H9 (cell line): ENCODE measurements around the gene NPHS1. TPM values are rescaled to one million over a fixed set of nuclear protein-coding genes. Genes with fewer than 3 reads are reported as not detected.

ENCODE experiments used
- DNase-seq: peaks from one replicate; pipeline ENCODE4 v3.0.0-alpha.2; 2017
- H2AFZ ChIP-seq: one replicate; pipeline ENCODE4 v1.6.1; 2013; ENCODE audit warnings: mild to moderate bottlenecking, low read length, control low read depth, moderate library complexity
- H2AK5ac ChIP-seq: 2 replicates; pipeline ENCODE4 v1.6.1; 2013; ENCODE audit warnings: low read length, control low read depth, mixed read lengths; ENCODE audit not compliant: insufficient read length
- H2BK120ac ChIP-seq: one replicate; pipeline ENCODE4 v1.6.1; 2013; ENCODE audit warnings: low read depth, mild to moderate bottlenecking, low read length, control low read depth, inconsistent platforms; ENCODE audit not compliant: poor library complexity, severe bottlenecking
- H2BK12ac ChIP-seq: 2 replicates; pipeline ENCODE4 v1.6.1; 2013; ENCODE audit warnings: low read length, control low read depth, mixed read lengths, low read depth; ENCODE audit not compliant: insufficient read length
- H2BK15ac ChIP-seq: 2 replicates; pipeline ENCODE4 v1.6.1; 2013; ENCODE audit warnings: low read depth, low read length, control low read depth
- H2BK20ac ChIP-seq: one replicate; pipeline ENCODE4 v1.6.1; 2013; ENCODE audit warnings: low read depth, mild to moderate bottlenecking, low read length, control low read depth, inconsistent platforms; ENCODE audit not compliant: poor library complexity, severe bottlenecking
- H2BK5ac ChIP-seq: 2 replicates; pipeline ENCODE4 v1.6.1; 2013; ENCODE audit warnings: low read length, control low read depth, mixed read lengths; ENCODE audit not compliant: insufficient read length
- H3K14ac ChIP-seq: 2 replicates; pipeline ENCODE4 v1.6.1; 2013; ENCODE audit warnings: low read length, control low read depth; ENCODE audit not compliant: insufficient read depth
- H3K18ac ChIP-seq: 2 replicates; pipeline ENCODE4 v1.6.1; 2013; ENCODE audit warnings: low read depth, mild to moderate bottlenecking, mixed read lengths, low read length, control low read depth; ENCODE audit not compliant: insufficient read length
- H3K23ac ChIP-seq: 2 replicates; pipeline ENCODE4 v1.6.1; 2013; ENCODE audit warnings: low read length, control low read depth, mixed read lengths, low read depth; ENCODE audit not compliant: insufficient read length
- H3K23me2 ChIP-seq: 2 replicates; pipeline ENCODE4 v1.6.1; 2013; ENCODE audit warnings: low read depth, mild to moderate bottlenecking, mixed read lengths, low read length, control low read depth; ENCODE audit not compliant: insufficient read length, poor library complexity, severe bottlenecking
- H3K27ac ChIP-seq: 2 replicates; pipeline ENCODE4 v1.5.1; 2013; ENCODE audit warnings: low read length, control low read depth, mixed read lengths, low read depth; ENCODE audit not compliant: insufficient read length
- H3K27me3 ChIP-seq: 2 replicates; pipeline ENCODE4 v1.6.1; 2013; ENCODE audit warnings: low read length, control low read depth, inconsistent platforms; ENCODE audit not compliant: insufficient read depth
- H3K4ac ChIP-seq: 2 replicates; pipeline ENCODE4 v1.6.1; 2013; ENCODE audit warnings: low read depth, mild to moderate bottlenecking, control low read depth, inconsistent platforms, low read length, moderate library complexity
- H3K4me1 ChIP-seq: 2 replicates; pipeline ENCODE4 v1.6.1; 2013; ENCODE audit warnings: low read length, control low read depth, inconsistent platforms; ENCODE audit not compliant: insufficient read depth
- H3K4me2 ChIP-seq: 2 replicates; pipeline ENCODE4 v1.6.1; 2013; ENCODE audit warnings: low read length, control low read depth, mixed read lengths; ENCODE audit not compliant: insufficient read length, insufficient read depth
- H3K56ac ChIP-seq: 2 replicates; pipeline ENCODE4 v1.6.1; 2013; ENCODE audit warnings: low read depth, mild to moderate bottlenecking, mixed read lengths, low read length, control low read depth; ENCODE audit not compliant: insufficient read length
- H3K79me1 ChIP-seq: 2 replicates; pipeline ENCODE4 v1.6.1; 2013; ENCODE audit warnings: low read depth, mild to moderate bottlenecking, moderate library complexity, low read length, control low read depth, inconsistent platforms; ENCODE audit not compliant: insufficient read depth, poor library complexity, severe bottlenecking
- H3K79me2 ChIP-seq: 2 replicates; pipeline ENCODE4 v1.6.1; 2013; ENCODE audit warnings: low read length, control low read depth, inconsistent platforms; ENCODE audit not compliant: insufficient read depth
- H3K9ac ChIP-seq: 2 replicates; pipeline ENCODE4 v1.6.1; 2013; ENCODE audit warnings: low read length, control low read depth, mixed read lengths; ENCODE audit not compliant: insufficient read length; ENCODE audit errors: extremely low read depth
- H3K9me3 ChIP-seq: one replicate; pipeline ENCODE4 v1.6.1; 2013; ENCODE audit warnings: low read depth, low read length, inconsistent platforms; ENCODE audit not compliant: control insufficient read depth
- H3T11ph ChIP-seq: one replicate; pipeline ENCODE4 v1.6.1; 2013; ENCODE audit warnings: mild to moderate bottlenecking, low read length, control low read depth, inconsistent platforms
- H4K20me1 ChIP-seq: one replicate; pipeline ENCODE4 v1.6.1; 2013; ENCODE audit not compliant: control insufficient read depth, insufficient read length, insufficient read depth
- H4K5ac ChIP-seq: 2 replicates; pipeline ENCODE4 v1.6.1; 2013; ENCODE audit warnings: low read depth, mild to moderate bottlenecking, mixed read lengths, low read length, control low read depth; ENCODE audit not compliant: insufficient read length
- H4K8ac ChIP-seq: replicated peaks from 2 replicates; pipeline ENCODE4 v1.6.1; 2013; ENCODE audit warnings: low read length, control low read depth, mixed read lengths, low read depth; ENCODE audit not compliant: insufficient read length
- H4K91ac ChIP-seq: 2 replicates; pipeline ENCODE4 v1.6.1; 2013; ENCODE audit warnings: low read depth, mild to moderate bottlenecking, moderate library complexity, mixed read lengths, low read length, control low read depth; ENCODE audit not compliant: insufficient read length
- H3K27ac Mint-ChIP-seq, 3 experiments: 2 replicates in 2 of 3; 3 replicates in 1 of 3; pipeline ENCODE4 v1.8.0; 2020 to 2021; ENCODE audit warnings: mixed read lengths in 3 of 3, mild to moderate bottlenecking in 1 of 3, moderate library complexity in 1 of 3
- H3K27me3 Mint-ChIP-seq: 2 replicates; pipeline ENCODE4 v1.8.0; 2021; ENCODE audit warnings: low read depth, mild to moderate bottlenecking, moderate library complexity, mixed read lengths
- H3K36me3 Mint-ChIP-seq, 3 experiments: 2 replicates in 2 of 3; 3 replicates in 1 of 3; pipeline ENCODE4 v1.8.0; 2020 to 2021; ENCODE audit warnings: low read depth in 3 of 3, mixed read lengths in 3 of 3; ENCODE audit not compliant: insufficient read depth in 1 of 3
- H3K4me1 Mint-ChIP-seq, 2 experiments: 2 replicates each; pipeline ENCODE4 v1.8.0; 2020; ENCODE audit warnings: mixed read lengths in 2 of 2
- H3K4me3 Mint-ChIP-seq, 2 experiments: 2 replicates in 1 of 2; 3 replicates in 1 of 2; pipeline ENCODE4 v1.8.0; 2020 to 2021; ENCODE audit warnings: mild to moderate bottlenecking in 2 of 2, mixed read lengths in 2 of 2, moderate library complexity in 1 of 2
- H3K9me3 Mint-ChIP-seq, 2 experiments: 2 replicates in 1 of 2; 3 replicates in 1 of 2; pipeline ENCODE4 v1.8.0; 2020; ENCODE audit warnings: mild to moderate bottlenecking in 2 of 2, mixed read lengths in 2 of 2, moderate library complexity in 1 of 2
- whole genome bisulfite sequencing: extraction: QIAGEN DNeasy Blood & Tissue Kit; methylation state at CpG from one replicate; pipeline ENCODE4 v1.1.7; 2013; ENCODE audit warnings: missing lambda C conversion rate, low lambda C conversion rate, mixed read lengths; ENCODE audit not compliant: insufficient read length; ENCODE audit errors: extremely low coverage; 5-methylcytosine and 5-hydroxymethylcytosine counted together
- total RNA-seq: library from RNA; stranded (reverse); gene quantifications from 2 replicates; pipeline ENCODE4 v1.2.1, GENCODE V29; 2021
- TF ChIP-seq, protein P1 (sequence below): fragments of 200-600 bp; sonication (generic); conservative IDR thresholded peaks from 3 replicates; pipeline ENCODE4 v1.8.0; 2021; ENCODE audit warnings: antibody characterized with exemption, mild to moderate bottlenecking

The NPHS1 gene
- total RNA-seq, 1 experiment from 2014 or later, result 0.83 TPM

DNA sequence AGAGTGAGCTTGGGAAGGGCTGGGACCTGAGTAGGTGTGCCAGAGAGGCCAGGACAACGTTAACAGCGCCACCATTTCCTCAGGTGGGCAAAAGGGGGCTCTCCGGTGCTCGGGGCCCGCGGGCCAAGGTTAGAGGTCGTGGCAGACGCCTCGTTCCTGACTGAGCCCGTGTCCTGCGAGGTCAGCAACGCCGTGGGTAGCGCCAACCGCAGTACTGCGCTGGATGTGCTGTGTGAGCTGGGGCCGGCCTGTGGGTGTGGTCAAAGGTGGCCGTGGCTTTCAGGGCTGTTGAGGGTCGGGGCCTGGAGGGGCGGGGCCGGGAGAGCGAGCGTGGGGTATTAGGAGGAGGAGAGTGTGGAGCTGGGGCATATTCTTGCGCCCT lies 8.1 kb upstream of the NPHS1 start:
- DNase-seq, result peak; percentile 56
- Mint-ChIP-seq H3K27ac (no peak overlapping the region), H3K9me3 (no peaks in the 10 kb centered on the region; a peak in 1 of 5 replicates), H3K4me3 (peak overlapping the region; percentile 62 to 81), H3K4me1 (peaks cover 13 to 17% of the 10 kb centered on the region in 2 experiments), H3K27me3 (peaks cover 86% of the 10 kb centered on the region), H3K36me3 (peaks cover 0 to 3% (median 0%) of the 10 kb centered on the region in 3 experiments; a peak in 2 of 7 replicates)
- Histone ChIP-seq H3K9ac (no peak overlapping the region), H2BK20ac (no peak overlapping the region), H3K27ac (no peak overlapping the region), H4K5ac (no peak overlapping the region), H2BK120ac (no peak overlapping the region), H2AFZ (no peak overlapping the region), H3K4me1 (no peaks in the 10 kb centered on the region; the same call in 1 of the 2 replicates), H2BK5ac (no peak overlapping the region), H3K14ac (no peak overlapping the region), H3K9me3 (no peaks in the 10 kb centered on the region), H3T11ph (no peak overlapping the region), H3K79me1 (no peaks in the 10 kb centered on the region), H3K4me2 (peak overlapping the region; percentile 71), H3K4ac (no peak overlapping the region), H4K8ac (no peak overlapping the region), H3K23me2 (peaks cover 22% of the 10 kb centered on the region), H3K79me2 (no peaks in the 10 kb centered on the region), H4K91ac (no peak overlapping the region), H3K56ac (no peak overlapping the region), H4K20me1 (peaks cover 3% of the 10 kb centered on the region), H2BK12ac (no peak overlapping the region), H3K27me3 (peaks cover 4% of the 10 kb centered on the region; the same call in 1 of the 2 replicates), H2AK5ac (no peak overlapping the region), H3K23ac (no peak overlapping the region), H2BK15ac (no peak overlapping the region), H3K18ac (no peak overlapping the region)
- no CpG with 5 or more reads among the region's 24 CpGs for WGBS
- TF ChIP-seq, protein P1, sequence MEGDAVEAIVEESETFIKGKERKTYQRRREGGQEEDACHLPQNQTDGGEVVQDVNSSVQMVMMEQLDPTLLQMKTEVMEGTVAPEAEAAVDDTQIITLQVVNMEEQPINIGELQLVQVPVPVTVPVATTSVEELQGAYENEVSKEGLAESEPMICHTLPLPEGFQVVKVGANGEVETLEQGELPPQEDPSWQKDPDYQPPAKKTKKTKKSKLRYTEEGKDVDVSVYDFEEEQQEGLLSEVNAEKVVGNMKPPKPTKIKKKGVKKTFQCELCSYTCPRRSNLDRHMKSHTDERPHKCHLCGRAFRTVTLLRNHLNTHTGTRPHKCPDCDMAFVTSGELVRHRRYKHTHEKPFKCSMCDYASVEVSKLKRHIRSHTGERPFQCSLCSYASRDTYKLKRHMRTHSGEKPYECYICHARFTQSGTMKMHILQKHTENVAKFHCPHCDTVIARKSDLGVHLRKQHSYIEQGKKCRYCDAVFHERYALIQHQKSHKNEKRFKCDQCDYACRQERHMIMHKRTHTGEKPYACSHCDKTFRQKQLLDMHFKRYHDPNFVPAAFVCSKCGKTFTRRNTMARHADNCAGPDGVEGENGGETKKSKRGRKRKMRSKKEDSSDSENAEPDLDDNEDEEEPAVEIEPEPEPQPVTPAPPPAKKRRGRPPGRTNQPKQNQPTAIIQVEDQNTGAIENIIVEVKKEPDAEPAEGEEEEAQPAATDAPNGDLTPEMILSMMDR, result peak; percentile 26; the same call in 2 of the 3 replicates
